ENCODE results near the gene FBXW4.

DNA sequence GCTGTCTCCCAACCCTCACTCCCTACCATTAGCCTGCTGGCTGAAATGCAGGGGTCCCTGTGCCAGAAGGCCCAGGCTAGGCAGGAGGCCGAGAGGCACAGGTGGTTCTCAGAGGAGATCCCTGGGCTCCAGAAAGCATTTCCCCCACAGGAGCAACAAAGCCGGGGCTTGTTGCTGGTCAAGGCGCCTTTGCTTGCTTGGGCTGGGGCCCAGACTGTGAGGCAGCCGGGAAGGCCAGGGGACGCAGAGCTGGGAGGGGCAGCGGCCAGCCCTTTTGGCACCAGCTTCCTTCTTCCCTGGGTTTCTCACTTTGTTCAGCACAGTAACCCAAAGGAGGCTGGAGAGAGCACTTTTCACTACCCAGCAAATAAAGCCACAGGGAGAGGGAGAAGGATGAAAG lies 48.6 kb downstream of the FBXW4 start:
- TF ChIP-seq, protein P1, sequence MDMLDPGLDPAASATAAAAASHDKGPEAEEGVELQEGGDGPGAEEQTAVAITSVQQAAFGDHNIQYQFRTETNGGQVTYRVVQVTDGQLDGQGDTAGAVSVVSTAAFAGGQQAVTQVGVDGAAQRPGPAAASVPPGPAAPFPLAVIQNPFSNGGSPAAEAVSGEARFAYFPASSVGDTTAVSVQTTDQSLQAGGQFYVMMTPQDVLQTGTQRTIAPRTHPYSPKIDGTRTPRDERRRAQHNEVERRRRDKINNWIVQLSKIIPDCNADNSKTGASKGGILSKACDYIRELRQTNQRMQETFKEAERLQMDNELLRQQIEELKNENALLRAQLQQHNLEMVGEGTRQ (IDR thresholded peaks at IDR 0.05; ENCODE audit: borderline replicate concordance, low read depth, low read length) = no peak
- TF ChIP-seq POLR2AphosphoS5 (IDR thresholded peaks at IDR 0.05; ENCODE audit: low read depth, low read length) (no peak), GABPA (IDR thresholded peaks at IDR 0.05; ENCODE audit: low read depth) (no peak), MEF2A (IDR thresholded peaks at IDR 0.05; ENCODE audit: borderline replicate concordance, low read depth) (no peak), JUND (IDR thresholded peaks at IDR 0.05) (no peak), NFIC (IDR thresholded peaks at IDR 0.05; ENCODE audit: borderline replicate concordance) (no peak), EZH2phosphoT487 (IDR thresholded peaks at IDR 0.05; ENCODE audit: borderline replicate concordance, low read depth) (no peak), FOXM1 (IDR thresholded peaks at IDR 0.05; ENCODE audit: low read depth) (no peak), TAF1 (IDR thresholded peaks at IDR 0.05; ENCODE audit: borderline replicate concordance, low read depth, low read length) (no peak)
- TF ChIP-seq, protein P2, sequence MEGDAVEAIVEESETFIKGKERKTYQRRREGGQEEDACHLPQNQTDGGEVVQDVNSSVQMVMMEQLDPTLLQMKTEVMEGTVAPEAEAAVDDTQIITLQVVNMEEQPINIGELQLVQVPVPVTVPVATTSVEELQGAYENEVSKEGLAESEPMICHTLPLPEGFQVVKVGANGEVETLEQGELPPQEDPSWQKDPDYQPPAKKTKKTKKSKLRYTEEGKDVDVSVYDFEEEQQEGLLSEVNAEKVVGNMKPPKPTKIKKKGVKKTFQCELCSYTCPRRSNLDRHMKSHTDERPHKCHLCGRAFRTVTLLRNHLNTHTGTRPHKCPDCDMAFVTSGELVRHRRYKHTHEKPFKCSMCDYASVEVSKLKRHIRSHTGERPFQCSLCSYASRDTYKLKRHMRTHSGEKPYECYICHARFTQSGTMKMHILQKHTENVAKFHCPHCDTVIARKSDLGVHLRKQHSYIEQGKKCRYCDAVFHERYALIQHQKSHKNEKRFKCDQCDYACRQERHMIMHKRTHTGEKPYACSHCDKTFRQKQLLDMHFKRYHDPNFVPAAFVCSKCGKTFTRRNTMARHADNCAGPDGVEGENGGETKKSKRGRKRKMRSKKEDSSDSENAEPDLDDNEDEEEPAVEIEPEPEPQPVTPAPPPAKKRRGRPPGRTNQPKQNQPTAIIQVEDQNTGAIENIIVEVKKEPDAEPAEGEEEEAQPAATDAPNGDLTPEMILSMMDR (IDR thresholded peaks at IDR 0.05) = no peak
- TF ChIP-seq, protein P3, sequence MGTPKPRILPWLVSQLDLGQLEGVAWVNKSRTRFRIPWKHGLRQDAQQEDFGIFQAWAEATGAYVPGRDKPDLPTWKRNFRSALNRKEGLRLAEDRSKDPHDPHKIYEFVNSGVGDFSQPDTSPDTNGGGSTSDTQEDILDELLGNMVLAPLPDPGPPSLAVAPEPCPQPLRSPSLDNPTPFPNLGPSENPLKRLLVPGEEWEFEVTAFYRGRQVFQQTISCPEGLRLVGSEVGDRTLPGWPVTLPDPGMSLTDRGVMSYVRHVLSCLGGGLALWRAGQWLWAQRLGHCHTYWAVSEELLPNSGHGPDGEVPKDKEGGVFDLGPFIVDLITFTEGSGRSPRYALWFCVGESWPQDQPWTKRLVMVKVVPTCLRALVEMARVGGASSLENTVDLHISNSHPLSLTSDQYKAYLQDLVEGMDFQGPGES (IDR thresholded peaks at IDR 0.05; ENCODE audit: low read depth, low read length) = no peak
- TF ChIP-seq, protein P4, sequence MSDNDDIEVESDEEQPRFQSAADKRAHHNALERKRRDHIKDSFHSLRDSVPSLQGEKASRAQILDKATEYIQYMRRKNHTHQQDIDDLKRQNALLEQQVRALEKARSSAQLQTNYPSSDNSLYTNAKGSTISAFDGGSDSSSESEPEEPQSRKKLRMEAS (IDR thresholded peaks at IDR 0.05; ENCODE audit: low read depth) = no peak
